GM19468 (cell line): ENCODE measurements around the gene KRT6C.

Experiments used
- ATAC-seq: cut with Tn5 transposase; IDR thresholded peaks from one replicate; pipeline ENCODE4 v1.9.1; 2021; ENCODE audit warnings: mild to moderate bottlenecking, moderate library complexity, moderate number of reproducible peaks; ENCODE audit not compliant: unreplicated experiment; ENCODE audit errors: extremely low read depth

Gene KRT6C

GRCh38 chr12:52436828-52437474, 36.7 kb downstream of the KRT6C start:
- no peak for ATAC-seq

GRCh38 chr12:52436000-52436827, 37.4 kb downstream of the KRT6C start:
- ATAC-seq, result no peak

- ATAC-seq, result no peak
These were observed 38.0 kb downstream of the KRT6C start for GRCh38 chr12:52435659-52435999.

- ATAC-seq, result no peak
These were observed 38.7 kb downstream of the KRT6C start for GRCh38 chr12:52434760-52435530.

- no peak for ATAC-seq
These were observed 39.4 kb downstream of the KRT6C start, which contains the start of gene KRT75 for GRCh38 chr12:52434081-52434733. Gene KRT75 (minus strand): TSS chr12:52434371. CDS start chr12:52434304, 67 bp downstream.

- ATAC-seq, result no peak
These were observed 40.0 kb downstream of the KRT6C start for GRCh38 chr12:52433501-52434080.

GRCh38 chr12:52432559-52433207, 40.9 kb downstream of the KRT6C start:
- no peak for ATAC-seq

- no peak for ATAC-seq
These were observed 45.5 kb downstream of the KRT6C start for GRCh38 chr12:52428121-52428520.

GRCh38 chr12:52427083-52427482, 46.5 kb downstream of the KRT6C start:
- ATAC-seq, result no peak

- no peak for ATAC-seq
These were observed 47.6 kb downstream of the KRT6C start for GRCh38 chr12:52426034-52426433.

GRCh38 chr12:52425466-52425865, 48.1 kb downstream of the KRT6C start:
- no peak for ATAC-seq

- no peak for ATAC-seq
These were observed 49.7 kb downstream of the KRT6C start for GRCh38 chr12:52423661-52424500.

GRCh38 chr12:52423035-52423434, 50.6 kb downstream of the KRT6C start:
- no peak for ATAC-seq

- ATAC-seq, result no peak
These were observed 53.9 kb downstream of the KRT6C start for GRCh38 chr12:52419656-52420055.

- ATAC-seq, result no peak
These were observed 55.0 kb downstream of the KRT6C start for GRCh38 chr12:52418576-52419110.
